Measurements from ENCODE around the gene C14orf39. TPM values are rescaled to one million over a fixed set of nuclear protein-coding genes. Genes with fewer than 3 reads are reported as not detected.

The C14orf39 gene
- total and polyA plus RNA-seq, 2 of the 13 experiments (the other 11 are each of a cell fraction or from before 2014, with no cell fraction given), result not detected

GRCh38 chr14:60505448-60505847, 19.6 kb upstream of the C14orf39 start:
- no peak overlapping the region for H3K4me3 ChIP-seq (replicated peaks in 1 of 3; ENCODE audit: insufficient read depth in 1 of 3, low read depth in 2 of 3, low read length in 3 of 3)
- H3K79me2 ChIP-seq (ENCODE audit: insufficient read depth, low read length), result no peaks in the 10 kb centered on the region
- WGBS (ENCODE audit: low lambda C conversion rate), result 43% methylated on average over 2 of the region's 2 CpGs
- H3K27ac ChIP-seq (ENCODE audit: extremely low read length, insufficient read depth, low read length), result no peak overlapping the region
- H3K9me3 ChIP-seq (ENCODE audit: low read length), result no peaks in the 10 kb centered on the region
- ATAC-seq, result no peak
- no peak overlapping the region for H2AFZ ChIP-seq (ENCODE audit: low read length)
- DNase-seq (ENCODE audit: low spot score), result no peak
- H3K4me1 ChIP-seq (ENCODE audit: insufficient read depth, low read length), result no peaks in the 10 kb centered on the region
- BruUV-seq (replicated peaks), result no TSS peak
- CTCF ChIA-PET (ENCODE audit: low intra/inter-chr PET ratio, low total read pairs), result no interaction called here
- TF ChIP-seq FUBP1 (CRISPR knock-in tag; IDR thresholded peaks at IDR 0.05; ENCODE audit: borderline replicate concordance), result no peak
- TF ChIP-seq MAFK (conservative IDR thresholded peaks at IDR 0.05 in 1 of 2, IDR thresholded peaks at IDR 0.05 in 1 of 2; ENCODE audit: low read length in 2 of 2), result peak in 1 of 2 experiments; percentile 57; a peak in 2 of 4 replicates
- in situ Hi-C loops (cut with HindIII; ENCODE audit: extremely low pct_ligation_motif_present, low pct_unique_long_range_greater_than_20kb) (no loop called here), intact Hi-C loops (cut with micrococcal nuclease; ENCODE audit: unreplicated experiment) (no loop called here)
- no peak overlapping the region for H3K4me2 ChIP-seq (ENCODE audit: low read depth, low read length)
- POLR2A ChIA-PET, result no interaction called here
- peaks cover 0 to 34% of the 10 kb centered on the region in 2 experiments; a peak in 2 of 5 replicates for H3K27me3 ChIP-seq (ENCODE audit: control insufficient read depth in 1 of 2, insufficient read depth in 2 of 2, low read length in 2 of 2)
- no peaks in the 10 kb centered on the region for H4K20me1 ChIP-seq (ENCODE audit: insufficient read depth, low read length)
- H3K9ac ChIP-seq (ENCODE audit: insufficient read depth, low read depth, low read length), result no peak overlapping the region
- H3K36me3 ChIP-seq (replicated peaks in 1 of 2; ENCODE audit: control insufficient read depth in 1 of 2, insufficient read depth in 2 of 2, low read length in 2 of 2), result no peaks in the 10 kb centered on the region
- no peak for FAIRE-seq

- no TSS peak for BruUV-seq (replicated peaks)
- FAIRE-seq, result no peak
Observed at GRCh38 chr14:60502541-60502940, 16.7 kb upstream of the C14orf39 start.

More at GRCh38 chr14:60502541-60502940, 16.7 kb upstream of the C14orf39 start:
- H3K4me3 ChIP-seq (replicated peaks in 1 of 3; ENCODE audit: insufficient read depth in 1 of 3, low read depth in 2 of 3, low read length in 3 of 3), result no peak overlapping the region
- no peak overlapping the region for H2AFZ ChIP-seq (ENCODE audit: low read length)
- no peaks in the 10 kb centered on the region for H3K36me3 ChIP-seq (replicated peaks in 1 of 2; ENCODE audit: control insufficient read depth in 1 of 2, insufficient read depth in 2 of 2, low read length in 2 of 2)
- no peak overlapping the region for H3K9ac ChIP-seq (ENCODE audit: insufficient read depth, low read depth, low read length)
- H3K79me2 ChIP-seq (ENCODE audit: insufficient read depth, low read length), result no peaks in the 10 kb centered on the region
- POLR2A ChIA-PET, result no interaction called here
- TF ChIP-seq JUN (CRISPR knock-in tag; IDR thresholded peaks at IDR 0.05) (no peak), POLR2AphosphoS2 (IDR thresholded peaks at IDR 0.05; ENCODE audit: low read depth, low read length) (no peak)
- H3K9me3 ChIP-seq (ENCODE audit: low read length), result no peaks in the 10 kb centered on the region
- H3K4me1 ChIP-seq (ENCODE audit: insufficient read depth, low read length), result no peaks in the 10 kb centered on the region
- no peak for DNase-seq (ENCODE audit: low spot score)
- H3K27ac ChIP-seq (ENCODE audit: extremely low read length, insufficient read depth, low read length), result no peak overlapping the region
- CTCF ChIA-PET (ENCODE audit: low intra/inter-chr PET ratio, low total read pairs), result no interaction called here
- in situ Hi-C loops (cut with HindIII; ENCODE audit: extremely low pct_ligation_motif_present, low pct_unique_long_range_greater_than_20kb) (no loop called here), intact Hi-C loops (cut with micrococcal nuclease; ENCODE audit: unreplicated experiment) (no loop called here)
- peaks cover 0 to 23% of the 10 kb centered on the region in 2 experiments; a peak in 2 of 5 replicates for H3K27me3 ChIP-seq (ENCODE audit: control insufficient read depth in 1 of 2, insufficient read depth in 2 of 2, low read length in 2 of 2)
- no peaks in the 10 kb centered on the region for H4K20me1 ChIP-seq (ENCODE audit: insufficient read depth, low read length)
- no peak overlapping the region for H3K4me2 ChIP-seq (ENCODE audit: low read depth, low read length)
- ATAC-seq, result no peak
